ENCODE results near the gene NR1D2.

- TF ChIP-seq CTCF (IDR thresholded peaks at IDR 0.05; ENCODE audit: low read depth, low read length, poor library complexity, severe bottlenecking), result no peak
- TF ChIP-seq EZH2phosphoT487 (IDR thresholded peaks at IDR 0.05; ENCODE audit: borderline replicate concordance, low read length), result no peak
Observed at GRCh38 chr3:23960649-23961048, 15.6 kb downstream of the NR1D2 start.

Data from DOHH2 (cell line).